Non-pigmented ciliary epithelial cell (primary cell): ENCODE measurements around the gene PRELP.
"Not testable (repeated sequence)": the region's sequence is repeated elsewhere in the genome, so short reads cannot be mapped to it uniquely, and the experiment has no call there.

Experiments used
- DNase-seq: peaks from one replicate; pipeline ENCODE4 v3.0.0-alpha.2; 2010; ENCODE audit warnings: low read depth

The PRELP gene

DNA sequence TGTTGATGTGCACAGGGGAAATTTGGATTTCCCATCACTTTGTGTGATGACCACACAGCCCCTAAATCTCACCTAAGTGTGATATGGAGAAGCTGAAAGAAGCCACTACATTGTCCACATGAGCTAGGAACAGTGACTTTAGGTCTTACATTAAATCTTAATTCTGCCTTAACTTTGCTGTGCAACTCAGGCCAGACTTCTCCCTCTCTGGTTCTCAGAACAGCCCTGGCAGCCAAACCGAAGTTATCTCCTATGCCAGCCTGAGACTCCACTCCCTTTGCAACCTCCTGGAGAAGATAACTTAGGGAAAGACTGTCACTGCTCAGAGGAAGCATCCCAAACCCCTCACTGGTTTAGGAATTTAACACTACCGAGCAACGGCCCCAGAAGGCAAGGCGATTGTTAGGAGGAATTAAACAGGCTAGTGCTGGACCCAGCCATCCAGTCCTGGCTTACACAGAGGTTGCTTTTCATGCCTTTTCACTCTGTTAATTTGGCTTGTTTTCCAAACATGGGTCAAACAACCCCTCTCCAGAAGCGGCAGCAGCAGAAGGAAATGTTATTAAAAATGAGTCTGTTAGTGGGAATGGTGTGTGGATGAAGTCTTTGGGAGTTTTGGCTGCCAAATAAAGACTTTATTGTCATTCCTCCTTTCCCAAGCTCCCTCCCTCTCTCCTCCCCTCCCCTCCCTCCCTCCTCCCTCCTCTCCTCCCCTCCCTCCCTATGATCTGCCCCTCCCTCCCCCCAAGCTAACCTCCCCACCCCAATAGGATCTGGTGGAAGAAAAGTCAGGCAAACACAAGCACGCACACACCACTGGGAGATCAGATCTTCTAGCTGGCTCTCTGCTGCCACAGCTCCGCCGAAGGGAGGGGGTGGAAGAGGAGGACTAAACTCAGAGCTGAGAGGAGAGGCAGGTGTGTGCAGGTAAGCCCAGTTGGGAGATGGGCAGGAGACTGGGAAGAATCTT lies at the start of gene PRELP:
Gene PRELP (plus strand): TSS at position 795 of the 970 bp plus-strand sequence. CDS start 7,379 bp downstream, outside the sequence.
- DNase-seq, result no peak

DNA sequence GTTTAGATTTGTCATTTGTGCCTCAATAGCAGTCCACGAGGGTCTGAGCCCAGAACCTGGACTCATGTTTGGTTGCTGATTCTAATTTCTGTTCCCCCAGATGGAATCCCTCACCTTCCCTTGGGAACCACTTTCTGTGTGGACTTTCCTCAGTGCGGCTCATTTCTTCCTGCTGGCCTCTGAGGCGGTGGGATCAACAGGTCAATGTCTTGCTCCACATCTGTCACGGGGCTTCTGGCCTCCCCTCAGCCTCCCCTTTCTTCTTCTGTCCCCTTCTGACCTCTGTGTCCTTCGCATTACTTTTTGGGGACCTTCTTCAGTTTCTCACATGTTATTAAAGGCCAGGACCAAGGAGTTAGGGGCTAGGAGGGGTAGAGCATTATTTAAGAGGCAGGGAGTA lies 49.2 kb upstream of the PRELP start:
- no peak for DNase-seq

DNA sequence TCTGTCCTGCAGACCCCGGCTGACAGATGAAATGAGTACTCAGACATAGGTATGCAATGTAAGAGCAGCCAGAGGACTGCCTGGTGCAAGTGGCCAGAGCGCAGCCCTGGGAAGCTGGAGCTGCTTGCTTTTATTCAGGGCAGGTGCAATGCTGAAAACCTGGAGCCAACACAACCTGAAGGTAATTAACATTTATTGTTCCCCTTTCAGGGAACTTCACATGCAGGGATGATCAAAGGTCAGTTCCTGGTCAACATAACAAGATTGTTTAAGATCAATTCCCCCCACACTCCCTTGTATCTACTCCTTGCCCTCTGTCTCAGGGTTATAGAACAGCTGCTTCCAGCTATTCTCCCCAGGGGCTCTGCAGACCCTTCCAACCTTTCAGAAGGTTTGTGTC lies 48.7 kb upstream of the PRELP start:
- no peak for DNase-seq

DNA sequence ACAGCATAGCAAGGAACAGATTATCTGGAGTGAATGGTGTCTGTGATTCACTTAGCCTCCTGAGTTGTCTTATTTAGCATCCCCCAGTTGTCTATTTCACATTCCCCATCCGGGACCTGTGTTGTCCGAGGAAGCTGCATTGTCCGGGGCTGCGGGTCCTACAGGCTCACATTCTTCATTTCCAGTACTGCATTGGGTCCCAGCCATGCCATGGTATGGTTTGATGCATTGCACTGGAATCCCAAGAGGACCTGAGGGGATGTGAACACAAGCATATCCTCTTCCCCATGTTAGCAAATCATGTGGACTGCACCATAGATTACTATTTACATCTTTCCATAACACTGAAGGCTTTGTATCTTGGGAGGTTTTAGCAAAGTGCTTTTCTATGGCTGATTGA lies 48.2 kb upstream of the PRELP start:
- DNase-seq, result no peak

DNA sequence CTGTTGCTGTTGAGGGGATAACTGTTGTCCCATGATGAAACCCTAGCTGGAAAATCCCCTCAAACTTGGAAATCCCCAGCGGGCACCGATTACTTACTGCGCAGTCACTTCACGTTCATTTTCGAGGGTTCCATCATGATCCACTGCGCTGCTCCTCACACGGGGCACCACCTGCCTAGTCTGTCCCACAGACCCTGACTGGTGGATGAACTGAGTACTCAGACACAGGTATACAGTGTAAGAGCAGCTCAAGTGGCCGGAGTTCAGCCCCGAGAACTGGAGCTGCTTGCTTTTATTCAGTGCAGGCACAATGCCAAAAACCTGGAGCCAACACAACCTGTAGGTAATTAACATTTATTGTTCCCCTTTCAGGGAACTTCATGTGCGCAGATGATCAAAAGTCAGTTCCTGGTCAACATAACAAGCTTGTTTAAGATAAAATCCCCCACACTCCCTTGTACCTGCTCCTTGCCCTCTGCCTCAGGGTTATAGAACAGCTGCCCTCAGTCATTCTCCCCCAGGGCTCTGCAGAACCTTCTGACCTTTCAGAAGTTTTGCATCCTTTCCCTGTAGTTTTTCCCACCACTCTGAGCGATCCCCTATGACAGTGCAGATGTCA lies 46.5 kb upstream of the PRELP start:
- no peak for DNase-seq

DNA sequence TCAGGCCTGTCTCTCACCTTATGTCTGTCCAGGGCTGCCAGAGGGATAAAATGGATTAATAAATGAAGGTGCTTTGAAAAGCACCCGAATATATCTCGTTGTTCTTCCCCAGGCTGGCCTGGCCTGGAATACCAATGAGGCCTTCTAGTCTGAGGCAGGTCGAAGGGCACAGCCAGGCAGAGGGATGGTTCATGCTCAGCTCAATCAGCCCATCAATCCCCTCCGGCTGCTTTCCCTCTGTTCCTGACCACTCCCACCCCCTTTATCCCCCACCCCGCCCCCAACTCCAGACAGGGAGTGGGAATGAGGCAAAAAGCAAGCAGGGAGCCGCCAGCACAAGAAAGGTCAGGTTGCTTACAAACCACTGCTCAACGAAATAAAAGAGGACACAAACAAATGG lies 40.0 kb upstream of the PRELP start:
- DNase-seq, result no peak

DNA sequence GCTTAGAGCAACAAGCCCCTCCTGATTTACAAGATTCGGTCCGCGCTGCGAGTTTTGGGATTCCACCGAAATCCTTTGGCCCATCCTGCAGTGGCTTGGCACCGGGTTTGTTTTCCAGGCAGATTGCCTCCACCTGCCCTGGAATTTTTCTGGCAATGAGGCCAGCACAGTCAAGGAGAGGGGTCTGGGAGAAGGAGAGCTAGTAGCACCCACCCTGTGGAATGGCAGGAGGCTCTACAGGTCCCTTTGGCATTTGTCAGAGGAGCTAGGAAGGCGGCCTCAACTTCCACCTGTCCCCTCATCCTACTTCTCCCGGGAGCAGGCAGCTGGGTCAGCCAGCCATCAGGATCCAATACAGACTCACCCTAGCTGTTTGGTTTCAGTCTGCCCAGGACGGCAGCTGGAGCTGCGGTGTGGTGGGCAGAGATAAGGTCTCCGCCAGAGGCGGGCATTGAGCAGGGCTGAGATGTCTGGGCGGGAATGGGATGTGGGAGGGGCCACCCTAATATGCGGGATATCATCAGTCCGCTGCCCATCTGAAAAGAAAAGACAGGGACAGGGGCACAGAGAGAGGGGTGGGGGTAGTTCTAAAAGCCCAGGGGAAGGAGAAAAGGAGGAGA lies 37.8 kb upstream of the PRELP start:
- DNase-seq, result no peak

DNA sequence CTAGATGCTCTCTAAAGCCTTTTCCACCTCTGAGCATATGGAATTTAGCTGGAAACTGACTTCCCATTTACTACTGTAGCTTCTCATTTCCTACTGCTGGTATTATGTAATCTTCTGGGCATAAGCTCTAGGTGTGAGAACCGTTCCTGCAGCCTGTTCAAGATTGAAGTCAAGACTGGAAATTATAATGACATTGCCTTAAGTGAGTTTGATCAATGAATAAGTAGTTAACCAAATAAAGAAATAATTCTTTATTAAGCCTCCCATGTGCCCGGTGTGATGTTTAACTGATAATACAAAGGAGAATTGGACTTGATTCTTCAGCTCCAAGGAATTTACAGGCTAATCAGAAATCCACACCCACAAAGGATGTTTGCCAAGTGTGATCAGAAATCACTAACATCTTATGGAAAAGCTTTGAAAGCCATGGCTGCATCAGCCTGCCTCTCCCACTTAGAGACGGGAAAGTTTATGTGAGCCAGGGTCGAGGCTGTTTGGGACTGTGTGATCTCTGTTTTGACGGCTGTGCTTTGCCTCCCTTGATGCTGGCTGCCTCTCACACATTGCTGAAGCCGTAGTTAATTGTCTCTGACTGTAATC lies 36.4 kb upstream of the PRELP start:
- no peak for DNase-seq

DNA sequence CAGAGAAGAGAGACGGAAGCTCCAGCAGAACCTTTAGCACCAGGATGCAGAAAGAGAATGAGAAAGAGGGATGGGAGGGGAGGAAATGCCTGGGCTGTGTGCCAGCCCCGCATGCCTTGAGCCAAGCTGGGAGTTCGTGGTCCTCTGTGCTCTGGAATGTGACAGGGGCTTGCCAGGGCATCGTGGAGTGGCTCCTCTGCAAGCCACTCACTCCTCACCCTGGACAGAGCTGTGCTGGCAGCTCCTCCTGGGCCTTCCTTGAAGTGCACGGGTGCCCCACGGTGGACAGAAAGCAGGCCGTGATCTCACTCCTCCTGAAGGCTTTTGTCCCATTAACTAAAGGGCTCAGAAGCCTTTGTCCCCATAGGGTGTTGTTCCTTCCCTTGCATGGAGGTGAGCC lies 34.8 kb upstream of the PRELP start:
- DNase-seq, result no peak

DNA sequence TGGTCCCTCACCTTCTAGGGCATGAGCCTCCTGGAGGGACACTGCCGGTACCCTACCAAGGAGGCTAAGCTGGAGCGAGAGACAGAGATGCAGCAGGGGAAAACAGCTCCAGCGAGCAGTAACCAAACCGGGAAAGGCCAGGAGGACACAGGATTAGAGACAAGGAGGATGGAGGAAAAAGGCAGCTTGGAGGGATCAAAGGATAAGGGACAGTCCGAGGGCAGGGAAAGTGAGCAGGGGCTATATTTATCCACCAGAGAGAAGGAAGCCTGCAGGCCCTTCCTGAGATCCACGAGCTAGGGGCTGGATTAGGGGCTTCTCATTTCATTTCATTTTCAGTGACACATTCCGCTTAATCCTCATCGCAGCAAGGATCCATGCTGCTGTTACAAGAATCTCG lies 33.8 kb upstream of the PRELP start:
- DNase-seq, result no peak

DNA sequence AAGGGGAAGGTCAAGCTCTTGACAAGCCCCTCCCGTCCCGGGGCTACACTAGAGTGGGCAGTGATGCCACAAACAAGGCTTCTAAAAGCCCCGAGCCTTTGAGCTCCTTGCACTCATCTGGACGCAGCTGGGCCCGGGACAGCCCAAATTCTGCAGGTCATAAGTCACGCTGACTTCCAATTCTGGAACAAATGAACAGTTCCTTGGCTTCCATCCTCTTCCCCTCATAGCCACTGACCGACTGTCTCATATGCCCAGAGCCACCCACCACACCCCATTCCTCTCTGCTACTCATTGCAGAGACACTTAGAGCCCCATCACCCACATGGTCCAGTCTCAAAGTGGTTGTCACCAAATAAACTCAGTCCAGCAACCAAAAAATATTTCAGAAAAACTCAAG lies 32.8 kb upstream of the PRELP start:
- DNase-seq, result no peak

DNA sequence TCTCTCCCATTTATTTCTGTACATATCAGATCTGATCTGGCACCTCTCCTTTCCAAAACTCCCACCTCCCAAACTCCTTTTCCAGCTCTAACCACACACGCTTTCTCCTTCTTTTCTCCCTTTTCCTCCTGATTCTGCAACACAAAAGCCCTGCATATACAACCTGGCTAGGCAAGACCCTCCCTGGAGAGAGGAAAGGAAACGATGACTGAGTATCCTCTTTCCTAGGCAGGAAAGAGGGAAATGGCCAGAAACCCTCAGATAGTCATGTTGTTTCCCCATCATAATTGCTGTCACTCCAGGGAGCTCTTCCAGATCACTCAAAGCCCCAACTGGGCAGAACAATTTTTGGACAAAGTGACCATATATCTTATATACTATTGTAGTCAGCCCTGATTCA lies 32.3 kb upstream of the PRELP start:
- DNase-seq, result no peak

DNA sequence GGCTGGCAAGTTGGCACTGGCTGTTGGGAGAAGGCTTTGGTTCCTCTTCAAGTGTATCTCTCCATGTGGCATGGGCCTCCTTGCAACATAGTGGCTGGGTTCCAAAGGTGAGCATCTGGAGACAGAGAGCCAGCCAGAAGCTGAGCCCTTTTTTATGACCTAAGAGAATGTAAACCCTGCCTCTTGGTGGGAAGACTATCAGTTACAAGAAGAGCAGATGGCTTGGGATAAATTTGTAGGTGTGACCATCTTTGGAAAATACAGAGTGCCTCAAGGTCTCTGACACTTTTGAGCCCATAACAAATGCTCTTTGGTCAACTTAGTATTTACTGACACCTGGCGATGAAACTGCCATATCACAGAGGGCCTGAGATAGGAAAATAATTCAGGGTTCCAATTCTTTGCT lies 31.4 kb upstream of the PRELP start:
- DNase-seq, result no peak

DNA sequence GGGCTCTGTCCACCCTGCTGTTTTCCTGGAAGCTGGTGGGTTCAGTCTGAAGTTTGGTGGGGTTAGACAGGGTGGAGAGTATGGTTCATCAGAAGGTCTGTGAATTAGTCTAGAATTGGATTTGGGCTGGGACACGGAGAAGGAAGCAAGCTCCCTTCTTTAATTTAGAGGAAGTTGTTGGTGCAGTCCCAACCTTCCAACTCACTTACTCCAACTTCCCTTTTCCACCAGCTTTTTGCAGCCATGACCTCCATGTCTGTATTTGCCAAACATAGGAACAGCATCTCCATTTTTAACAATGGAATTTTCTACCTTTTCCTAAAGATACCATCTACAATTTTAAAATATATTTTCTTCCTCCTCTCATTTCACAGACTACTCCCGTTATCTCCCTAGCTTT lies 28.5 kb upstream of the PRELP start:
- no peak for DNase-seq

DNA sequence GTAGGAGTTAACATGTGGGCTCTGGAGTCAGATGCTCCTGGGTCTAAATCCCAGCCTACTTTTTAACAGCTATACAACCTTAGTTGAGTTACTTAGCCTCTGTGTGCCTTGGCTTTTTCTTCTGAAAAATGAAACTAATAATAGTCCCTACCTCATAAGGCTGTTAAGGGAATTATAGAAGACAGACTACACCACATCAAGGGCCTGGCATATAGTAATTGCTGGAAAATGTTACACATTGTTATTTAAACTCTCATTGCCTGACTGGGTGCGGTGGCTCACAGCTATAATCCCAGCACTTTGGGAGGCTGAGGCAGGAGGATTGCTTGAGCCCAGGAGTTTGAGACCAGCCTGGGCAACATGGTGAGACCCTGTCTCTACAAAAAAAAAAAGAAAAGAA lies 28.0 kb upstream of the PRELP start:
- DNase-seq, result not testable (repeated sequence)

DNA sequence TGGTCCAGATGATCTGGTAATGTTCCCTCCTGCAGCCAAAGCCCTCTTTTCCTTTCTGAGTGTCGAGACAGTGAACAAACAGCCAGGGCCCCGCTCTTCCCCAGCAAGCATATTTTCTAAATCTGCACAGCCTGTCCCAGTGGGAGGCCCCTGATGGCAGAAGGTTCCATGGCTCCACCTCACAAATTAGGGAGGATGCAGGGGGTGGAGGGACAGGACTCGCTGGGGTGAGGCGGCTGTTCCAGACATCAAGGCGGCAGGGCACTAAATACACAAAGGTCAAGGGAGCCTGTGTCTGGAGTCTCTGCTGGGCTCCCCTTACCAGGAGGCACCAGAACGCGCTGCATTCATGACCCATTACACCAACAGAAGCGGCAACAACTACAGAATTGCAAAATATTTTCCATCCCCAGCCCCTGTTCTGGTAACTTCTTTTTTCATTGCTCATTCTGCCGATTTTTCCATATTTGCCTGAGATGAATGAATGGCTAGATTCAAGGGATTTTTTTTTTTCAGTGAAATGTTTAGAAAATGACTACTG lies 27.0 kb upstream of the PRELP start:
- DNase-seq, result no peak

DNA sequence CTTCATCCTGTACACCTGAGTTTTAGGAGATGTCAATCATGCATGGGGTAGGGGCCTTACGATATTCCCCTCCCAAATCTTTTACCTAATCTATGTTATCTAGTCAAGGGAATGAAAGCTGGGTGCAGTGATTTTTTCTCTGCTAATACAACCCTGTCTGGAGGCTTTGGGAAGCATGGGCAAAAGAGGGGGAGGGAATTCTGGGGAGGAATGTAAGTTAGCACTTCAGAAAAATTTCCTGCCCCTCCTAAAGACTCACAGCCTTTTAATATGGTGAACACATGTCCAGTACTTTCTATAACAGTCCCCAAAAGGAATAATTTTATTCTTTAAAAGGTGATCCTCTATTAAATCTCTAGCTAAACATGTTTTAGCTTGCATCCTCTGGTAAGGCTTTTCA lies 25.6 kb upstream of the PRELP start:
- DNase-seq, result no peak

DNA sequence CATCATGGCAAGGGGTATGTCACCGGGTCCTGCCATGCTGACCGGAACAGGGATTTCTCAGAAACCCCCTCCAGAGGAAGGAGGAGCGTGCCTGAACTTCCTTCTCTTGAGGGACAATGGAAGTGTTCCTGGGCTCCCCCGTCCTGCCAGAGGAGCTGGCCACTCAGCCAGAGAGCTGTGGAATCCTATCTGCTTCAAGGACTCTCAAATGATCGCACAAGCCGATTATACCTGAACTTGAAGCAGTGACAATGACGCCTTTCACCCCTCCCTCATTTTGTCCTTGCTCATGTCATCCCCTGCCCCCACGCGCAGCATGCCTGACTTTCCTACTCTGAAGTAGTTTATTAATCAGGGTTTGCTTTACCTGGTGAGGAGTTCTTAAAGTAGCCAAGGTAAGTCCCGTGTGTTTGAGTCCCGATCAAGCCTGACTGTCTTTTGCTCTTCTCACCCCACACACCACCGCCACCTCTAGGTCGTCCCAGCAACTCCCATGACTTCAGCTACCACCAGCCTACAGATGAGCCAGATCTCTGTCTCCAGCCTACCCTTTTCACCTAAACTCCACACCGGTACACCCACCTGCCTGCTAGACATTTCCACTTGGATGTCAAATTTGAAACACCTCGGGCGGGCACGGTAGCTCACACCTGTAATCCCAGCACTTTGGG lies 25.0 kb upstream of the PRELP start:
- no peak for DNase-seq

DNA sequence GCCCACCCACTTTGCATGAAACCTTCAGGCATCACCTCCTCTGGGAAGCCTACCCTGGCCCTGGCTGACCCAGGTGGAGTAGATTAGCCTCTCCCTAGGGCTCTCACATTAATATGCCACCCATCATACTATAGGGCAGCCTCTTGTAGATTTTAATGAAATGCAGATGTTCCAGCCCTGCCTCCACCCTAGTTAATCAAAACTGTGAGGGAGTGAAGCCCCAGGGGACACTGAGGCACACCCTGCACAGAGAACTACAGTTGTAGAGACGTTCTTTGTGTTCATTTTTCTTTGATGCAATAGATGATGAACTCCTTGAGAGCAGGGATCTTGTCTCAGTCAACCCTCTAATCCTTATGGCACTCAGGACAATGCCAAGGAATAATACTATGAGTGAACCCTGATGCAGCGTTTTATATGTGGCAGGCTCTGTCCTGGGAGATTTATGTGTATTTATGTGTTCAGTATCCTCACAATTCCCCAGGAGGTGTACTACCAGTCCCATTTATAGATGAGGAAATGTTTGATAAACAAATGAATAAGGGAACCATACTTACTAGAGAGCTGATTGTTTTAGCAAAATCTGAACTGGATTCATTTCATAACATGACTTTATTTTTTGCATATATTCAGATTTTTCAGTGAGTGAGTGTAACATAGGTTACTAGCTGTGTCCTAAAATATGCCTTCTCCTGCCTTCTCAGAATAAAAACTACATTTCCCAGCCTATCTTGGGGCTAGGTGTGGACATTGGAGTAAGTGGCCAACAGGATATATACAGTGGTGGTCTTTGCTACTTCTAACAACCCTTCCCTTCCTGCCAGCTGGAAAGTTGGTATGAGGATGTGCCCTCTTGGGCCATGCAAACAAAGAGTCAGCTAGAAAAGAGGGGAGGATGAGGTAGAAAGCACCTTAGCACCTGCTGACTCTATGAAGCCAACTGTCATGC lies 23.5 kb upstream of the PRELP start:
- DNase-seq, result no peak

DNA sequence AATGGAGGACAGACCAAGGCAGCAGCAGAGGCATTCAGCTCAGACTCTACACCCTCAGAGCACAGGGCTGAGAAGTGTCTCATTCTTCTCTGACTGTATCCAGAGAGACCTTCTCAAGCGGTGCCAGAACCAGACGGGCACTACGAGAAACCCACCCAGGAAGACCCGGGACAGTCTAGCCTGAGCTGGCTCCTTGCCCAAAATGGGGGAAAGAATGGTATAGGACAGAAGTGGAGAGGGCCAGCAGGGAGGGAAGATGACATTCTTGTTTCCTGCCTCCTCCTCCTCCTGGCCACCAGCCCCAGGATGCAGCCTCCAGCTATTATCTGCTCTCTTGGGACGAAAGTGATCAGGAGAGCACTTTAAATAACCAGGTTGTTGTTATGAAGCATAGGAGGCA lies 22.6 kb upstream of the PRELP start:
- no peak for DNase-seq

DNA sequence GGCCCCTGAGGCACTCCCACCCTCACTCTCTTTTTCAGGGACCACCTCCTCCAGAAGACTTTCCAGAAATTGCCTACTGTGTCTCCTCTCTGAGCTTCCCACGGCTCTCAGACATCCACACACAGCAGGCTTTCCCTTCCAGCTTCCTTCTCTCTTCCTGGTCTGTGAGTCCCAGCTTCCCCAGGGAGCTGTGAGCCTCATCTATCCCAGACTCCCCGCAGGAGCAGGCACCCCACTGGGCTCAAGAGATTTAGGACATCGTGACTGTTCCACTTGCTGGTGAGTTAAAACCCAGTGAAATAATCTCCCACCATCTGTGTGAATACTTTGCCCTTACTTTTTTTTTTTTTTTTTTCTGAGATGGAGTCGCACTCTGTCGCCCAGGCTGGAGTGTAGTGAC lies 22.0 kb upstream of the PRELP start:
- DNase-seq, result no peak
